Neuronal stem cell (in vitro differentiated cells): ENCODE results near the gene TBC1D5.
"Not testable (repeated sequence)": the region's sequence is repeated elsewhere in the genome, so short reads cannot be mapped to it uniquely, and the experiment has no call there.

Source experiments
- DNase-seq: peaks from one replicate; pipeline ENCODE4 v3.0.0-alpha.2; 2013; ENCODE audit warnings: low spot score
- H2AFZ ChIP-seq: one replicate; pipeline ENCODE4 v1.6.1; 2013; ENCODE audit warnings: mild to moderate bottlenecking, low read length, inconsistent platforms
- H2AK5ac ChIP-seq: 2 replicates; pipeline ENCODE4 v1.6.1; 2013; ENCODE audit warnings: low read depth, mild to moderate bottlenecking, inconsistent platforms, low read length, moderate library complexity, mixed read lengths
- H2BK120ac ChIP-seq: 2 replicates; pipeline ENCODE4 v1.6.1; 2013; ENCODE audit warnings: low read depth, mild to moderate bottlenecking, inconsistent platforms, low read length, moderate library complexity, mixed read lengths
- H2BK12ac ChIP-seq: one replicate; pipeline ENCODE4 v1.6.1; 2013; ENCODE audit warnings: low read length, inconsistent platforms
- H2BK15ac ChIP-seq: 2 replicates; pipeline ENCODE4 v1.6.1; 2013; ENCODE audit warnings: mild to moderate bottlenecking, low read length, inconsistent platforms, mixed read lengths
- H2BK5ac ChIP-seq: one replicate; pipeline ENCODE4 v1.6.1; 2013; ENCODE audit warnings: inconsistent platforms, mild to moderate bottlenecking, low read length, moderate library complexity
- H3K14ac ChIP-seq: one replicate; pipeline ENCODE4 v1.6.1; 2013; ENCODE audit warnings: low read length, inconsistent platforms
- H3K18ac ChIP-seq: 2 replicates; pipeline ENCODE4 v1.6.1; 2013; ENCODE audit warnings: low read length, inconsistent platforms
- H3K23ac ChIP-seq: 2 replicates; pipeline ENCODE4 v1.6.1; 2013; ENCODE audit warnings: low read depth, mild to moderate bottlenecking, mixed read lengths, low read length, inconsistent platforms; ENCODE audit not compliant: poor library complexity
- H3K27ac ChIP-seq: replicated peaks from 3 replicates; pipeline ENCODE4 v1.5.1; 2013; ENCODE audit warnings: low read length, inconsistent platforms
- H3K27me3 ChIP-seq, 3 experiments: 2 replicates each; pipeline ENCODE4 v1.6.1; 2013; ENCODE audit warnings: low read length in 3 of 3, mild to moderate bottlenecking in 2 of 3, inconsistent platforms in 1 of 3, low read depth in 1 of 3, mixed read lengths in 1 of 3, moderate library complexity in 1 of 3; ENCODE audit not compliant: control insufficient read depth in 3 of 3, insufficient read depth in 3 of 3
- H3K36me3 ChIP-seq, 2 donors: replicated peaks in 1 of 2; 2 replicates each; pipeline ENCODE4 v1.6.1; 2013; ENCODE audit warnings: low read length in 2 of 2; ENCODE audit not compliant: control insufficient read depth in 2 of 2, insufficient read depth in 2 of 2
- H3K4ac ChIP-seq: 2 replicates; pipeline ENCODE4 v1.6.1; 2013; ENCODE audit warnings: inconsistent platforms, mild to moderate bottlenecking, low read length, moderate library complexity
- H3K4me1 ChIP-seq, 2 donors: 1 replicate in 1 of 2; 2 replicates in 1 of 2; pipeline ENCODE4 v1.6.1; 2013; ENCODE audit warnings: low read length in 2 of 2, low read depth in 1 of 2; ENCODE audit not compliant: control insufficient read depth in 2 of 2, insufficient read depth in 1 of 2
- H3K4me2 ChIP-seq: one replicate; pipeline ENCODE4 v1.6.1; 2013; ENCODE audit warnings: mild to moderate bottlenecking, low read length, inconsistent platforms; ENCODE audit not compliant: insufficient read depth, poor library complexity, severe bottlenecking
- H3K4me3 ChIP-seq, 2 donors: 2 replicates each; pipeline ENCODE4 v1.5.1; 2013; ENCODE audit warnings: low read length in 2 of 2, mild to moderate bottlenecking in 2 of 2, inconsistent platforms in 1 of 2, moderate library complexity in 1 of 2
- H3K79me1 ChIP-seq: one replicate; pipeline ENCODE4 v1.6.1; 2013; ENCODE audit warnings: low read depth, mild to moderate bottlenecking, inconsistent platforms, low read length, moderate library complexity
- H3K9ac ChIP-seq: one replicate; pipeline ENCODE4 v1.6.1; 2013; ENCODE audit warnings: mild to moderate bottlenecking, low read depth, low read length, inconsistent platforms; ENCODE audit not compliant: poor library complexity
- H3K9me3 ChIP-seq, 2 donors: replicated peaks in 1 of 2; 2 replicates each; pipeline versions ENCODE3 to v1.6.1; 2013; ENCODE audit warnings: low read length in 2 of 2, mild to moderate bottlenecking in 2 of 2, inconsistent platforms in 1 of 2, low read depth in 1 of 2, mixed read lengths in 1 of 2, moderate library complexity in 1 of 2; ENCODE audit not compliant: control insufficient read depth in 2 of 2, insufficient read depth in 1 of 2
- H4K8ac ChIP-seq: one replicate; pipeline ENCODE4 v1.6.1; 2013; ENCODE audit warnings: low read depth, mild to moderate bottlenecking, inconsistent platforms, low read length, moderate library complexity
- H4K91ac ChIP-seq: one replicate; pipeline ENCODE4 v1.6.1; 2013; ENCODE audit warnings: low read length, low read depth, mild to moderate bottlenecking, inconsistent platforms; ENCODE audit not compliant: poor library complexity
- WGBS, 2 donors: extraction: QIAGEN DNeasy Blood & Tissue Kit; methylation state at CpG; one replicate each; pipeline ENCODE4 v1.1.7; 2013; ENCODE audit warnings: missing lambda C conversion rate in 2 of 2, mixed read lengths in 1 of 2; ENCODE audit not compliant: insufficient read length in 2 of 2, insufficient replicate concordance in 1 of 2; ENCODE audit errors: extremely low coverage in 2 of 2; 5-methylcytosine and 5-hydroxymethylcytosine counted together

The TBC1D5 gene

GRCh38 chr3:17726313-17726712, 16.1 kb downstream of the TBC1D5 start:
- Histone ChIP-seq H3K4ac (no peak overlapping the region), H3K23ac (no peak overlapping the region), H2BK5ac (no peak overlapping the region), H3K4me1 (no peaks in the 10 kb centered on the region), H4K8ac (no peak overlapping the region), H2BK12ac (no peak overlapping the region), H3K27me3 (no peaks in the 10 kb centered on the region), H3K14ac (no peak overlapping the region), H3K4me3 (no peak overlapping the region), H3K4me2 (no peak overlapping the region), H3K79me1 (peaks cover 1% of the 10 kb centered on the region), H3K27ac (no peak overlapping the region), H4K91ac (no peak overlapping the region), H3K9ac (no peak overlapping the region), H3K36me3 (peaks cover 0 to 8% of the 10 kb centered on the region in 2 donors), H2AK5ac (no peak overlapping the region), H2AFZ (no peak overlapping the region), H3K9me3 (peaks cover 0 to 23% of the 10 kb centered on the region in 2 donors), H3K18ac (no peak overlapping the region), H2BK15ac (no peak overlapping the region), H2BK120ac (no peak overlapping the region)
- WGBS, 2 donors, result no CpG with 5 or more reads among the region's 1 CpG
- DNase-seq, result no peak

GRCh38 chr3:17725844-17726243, 16.6 kb downstream of the TBC1D5 start:
- not testable (repeated sequence) for H2AFZ ChIP-seq, H3K14ac ChIP-seq, H3K4me3 ChIP-seq, H2BK12ac ChIP-seq, H3K4me2 ChIP-seq, H2AK5ac ChIP-seq, H3K79me1 ChIP-seq, H3K27ac ChIP-seq, DNase-seq, H2BK120ac ChIP-seq, H3K18ac ChIP-seq, H3K9ac ChIP-seq, H2BK15ac ChIP-seq, H3K23ac ChIP-seq, H3K36me3 ChIP-seq, H4K91ac ChIP-seq, H3K27me3 ChIP-seq, H3K4ac ChIP-seq, H4K8ac ChIP-seq, H2BK5ac ChIP-seq, H3K4me1 ChIP-seq
- peaks cover 0 to 23% of the 10 kb centered on the region in 2 donors for H3K9me3 ChIP-seq
- WGBS, 2 donors, result no CpG with 5 or more reads among the region's 5 CpGs

DNA sequence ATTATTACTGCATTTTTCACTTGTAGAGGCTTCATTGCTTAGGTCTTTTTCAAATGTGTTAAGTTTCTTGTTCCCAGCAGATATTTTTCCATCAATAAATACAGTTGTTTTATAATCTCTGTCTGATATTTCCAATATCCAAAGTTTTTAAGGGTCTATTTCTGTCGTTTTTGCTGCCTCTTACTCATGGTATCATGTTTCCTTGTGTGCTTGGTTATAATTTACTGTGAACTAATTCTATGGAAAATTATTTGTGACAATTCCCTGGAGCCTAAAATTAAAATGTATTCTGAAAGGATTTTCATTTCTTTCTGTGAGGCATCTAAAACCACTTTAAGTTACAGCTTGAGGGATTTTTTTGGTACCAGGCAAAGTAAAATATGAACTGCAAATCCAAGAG, 17.5 kb downstream of the TBC1D5 start:
- Histone ChIP-seq H3K4me3 (no peak overlapping the region), H3K27me3 (no peaks in the 10 kb centered on the region), H4K8ac (no peak overlapping the region), H2AK5ac (no peak overlapping the region), H2BK12ac (no peak overlapping the region), H3K4ac (no peak overlapping the region), H3K79me1 (peaks cover 1% of the 10 kb centered on the region), H3K23ac (no peak overlapping the region), H2BK120ac (no peak overlapping the region), H2BK5ac (no peak overlapping the region), H3K36me3 (peaks cover 0 to 8% of the 10 kb centered on the region in 2 donors), H3K27ac (no peak overlapping the region), H3K14ac (no peak overlapping the region), H3K9me3 (peaks cover 0 to 16% of the 10 kb centered on the region in 2 donors), H3K4me1 (no peaks in the 10 kb centered on the region), H3K4me2 (no peak overlapping the region), H2BK15ac (no peak overlapping the region), H3K9ac (no peak overlapping the region), H3K18ac (no peak overlapping the region), H2AFZ (no peak overlapping the region), H4K91ac (no peak overlapping the region)
- no CpG with 5 or more reads among the region's 1 CpG for WGBS, 2 donors
- no peak for DNase-seq

DNA sequence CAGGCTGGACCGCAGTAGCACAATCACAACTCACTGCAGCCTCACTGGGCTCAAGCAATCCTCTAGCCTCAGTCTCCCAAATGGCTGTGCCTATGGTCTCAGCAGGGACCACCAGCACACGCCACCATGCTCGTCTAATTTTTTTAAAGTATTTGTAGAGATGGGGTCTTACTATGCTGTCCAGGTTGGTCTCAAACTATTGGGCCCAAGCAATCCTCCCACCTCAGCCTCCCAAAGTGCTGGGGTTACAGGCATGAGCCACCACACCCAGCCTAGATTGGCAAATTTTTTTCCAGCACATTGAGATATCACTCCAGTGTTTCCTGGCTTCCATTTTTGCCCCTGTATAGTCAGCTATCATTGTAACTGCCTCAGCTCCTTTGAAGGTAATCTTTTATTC, 18.3 kb downstream of the TBC1D5 start:
- H3K79me1 ChIP-seq, result peaks cover 1% of the 10 kb centered on the region

More for the DNA sequence above, 18.3 kb downstream of the TBC1D5 start:
- H2BK5ac ChIP-seq, result no peak overlapping the region
- no peak overlapping the region for H3K18ac ChIP-seq
- H2AFZ ChIP-seq, result no peak overlapping the region
- H3K27me3 ChIP-seq, result no peaks in the 10 kb centered on the region
- no peak overlapping the region for H3K4me3 ChIP-seq
- H3K27ac ChIP-seq, result no peak overlapping the region
- H4K8ac ChIP-seq, result no peak overlapping the region
- H3K4ac ChIP-seq, result no peak overlapping the region
- DNase-seq, result no peak
- H3K4me2 ChIP-seq, result no peak overlapping the region
- H3K36me3 ChIP-seq, result peaks cover 0 to 8% of the 10 kb centered on the region in 2 donors
- no CpG with 5 or more reads among the region's 3 CpGs for WGBS, 2 donors
- H2AK5ac ChIP-seq, result no peak overlapping the region
- no peak overlapping the region for H2BK120ac ChIP-seq
- H3K14ac ChIP-seq, result no peak overlapping the region
- no peak overlapping the region for H4K91ac ChIP-seq
- H3K4me1 ChIP-seq, result no peaks in the 10 kb centered on the region
- H2BK15ac ChIP-seq, result no peak overlapping the region
- no peak overlapping the region for H3K9ac ChIP-seq
- H3K9me3 ChIP-seq, result peaks cover 0 to 16% of the 10 kb centered on the region in 2 donors
- H2BK12ac ChIP-seq, result no peak overlapping the region
- no peak overlapping the region for H3K23ac ChIP-seq
